Stimulated activated CD8-positive, alpha-beta memory T cell treated with anti-CD3 and anti-CD28 coated beads, Interleukin-7, amount 100 ng/mL, for 48 hours (primary cell): ENCODE measurements around the gene C17orf67.
A peak's percentile ranks its signal among the peaks of the same experiment; 100 is the strongest.

Source experiments
- DNase-seq, 2 donors: peaks; one replicate each; pipeline ENCODE4 v3.0.0-alpha.2; 2020; ENCODE audit warnings: low read depth in 1 of 2; ENCODE audit errors: extremely low read depth in 1 of 2

The C17orf67 gene

GRCh38 chr17:56833809-56834379 lies at the start of gene C17orf67, which contains the start of gene DGKE:
TSS of gene C17orf67 (minus strand) at chr17:56833920. CDS start at chr17:56815810, 18,110 bp downstream.
TSS of gene DGKE (plus strand) at chr17:56834151. CDS start at chr17:56834796, 645 bp downstream.
- peak; percentile 96 to 97 for DNase-seq

- DNase-seq, result no peak
Observed at GRCh38 chr17:56881685-56882295, 48.1 kb upstream of the C17orf67 start.

GRCh38 chr17:56880571-56880970 lies 46.9 kb upstream of the C17orf67 start:
- no peak for DNase-seq

GRCh38 chr17:56880133-56880532 lies 46.4 kb upstream of the C17orf67 start:
- no peak for DNase-seq

- DNase-seq, result no peak
Observed at GRCh38 chr17:56879280-56879679, 45.6 kb upstream of the C17orf67 start.

GRCh38 chr17:56876766-56877179 lies 43.1 kb upstream of the C17orf67 start:
- DNase-seq, result no peak

GRCh38 chr17:56870081-56870651 lies 36.4 kb upstream of the C17orf67 start:
- DNase-seq, result peak in 1 of 2 donors; percentile 18

- no peak for DNase-seq
Observed at GRCh38 chr17:56868716-56869115, 35.0 kb upstream of the C17orf67 start.

- DNase-seq, result no peak
Observed at GRCh38 chr17:56867948-56868376, 34.2 kb upstream of the C17orf67 start.

GRCh38 chr17:56866496-56866895 lies 32.8 kb upstream of the C17orf67 start:
- no peak for DNase-seq

- DNase-seq, result no peak
Observed at GRCh38 chr17:56866076-56866475, 32.4 kb upstream of the C17orf67 start.

- DNase-seq, result no peak
Observed at GRCh38 chr17:56863974-56864373, 30.3 kb upstream of the C17orf67 start.

GRCh38 chr17:56861899-56862298 lies 28.2 kb upstream of the C17orf67 start:
- no peak for DNase-seq

- DNase-seq, result no peak
Observed at GRCh38 chr17:56851008-56851407, 17.3 kb upstream of the C17orf67 start.

- no peak for DNase-seq
Observed at GRCh38 chr17:56850591-56850990, 16.9 kb upstream of the C17orf67 start.

GRCh38 chr17:56849131-56849530 lies 15.4 kb upstream of the C17orf67 start:
- DNase-seq, result no peak

GRCh38 chr17:56847106-56847505 lies 13.4 kb upstream of the C17orf67 start:
- DNase-seq, result no peak

- DNase-seq, result no peak
Observed at GRCh38 chr17:56845934-56846333, 12.2 kb upstream of the C17orf67 start.

- DNase-seq, result no peak
Observed at GRCh38 chr17:56842577-56842976, 8.9 kb upstream of the C17orf67 start.

GRCh38 chr17:56838687-56839086 lies 5.0 kb upstream of the C17orf67 start:
- no peak for DNase-seq

- no peak for DNase-seq
Observed at GRCh38 chr17:56835264-56835585, 1.5 kb upstream of the C17orf67 start.
